ENCODE results near the gene ALDOC. TPM values are rescaled to one million over a fixed set of nuclear protein-coding genes. Genes with fewer than 3 reads are reported as not detected.

Gene ALDOC
- total RNA-seq, 2 experiments from 2014 or later, result 46.2 to 62.4 TPM

DNA sequence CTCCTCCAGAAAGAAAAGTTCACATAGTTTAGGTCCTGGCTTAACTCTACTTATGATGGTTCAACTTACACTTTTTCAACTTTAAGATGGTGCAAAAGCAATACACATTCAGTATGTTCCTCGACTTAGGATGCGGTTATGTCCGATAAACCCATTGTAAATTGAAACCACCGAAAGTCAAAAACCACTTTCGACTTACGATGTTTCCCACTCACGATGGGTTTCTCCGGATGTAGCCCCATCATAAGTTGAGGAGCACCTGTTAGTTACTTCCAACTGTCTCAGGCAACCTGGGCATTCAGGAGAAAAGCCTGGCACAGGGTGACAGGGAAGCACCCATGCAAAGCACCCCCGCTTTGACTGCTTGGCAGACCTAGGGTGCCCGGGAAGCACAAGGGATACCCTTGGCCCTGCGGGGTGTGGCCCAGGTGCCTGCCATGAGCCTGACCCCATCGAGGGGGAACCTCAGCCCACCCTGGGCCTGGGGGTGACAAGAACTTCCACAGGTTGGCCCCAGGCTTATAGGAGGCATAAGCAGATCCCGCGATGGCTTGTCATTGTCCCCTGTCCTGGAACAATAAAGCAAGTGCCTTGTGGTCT lies 38.3 kb downstream of the ALDOC start:
- POLR2A ChIA-PET, result no interaction called here
- Histone ChIP-seq H3K36me3 (ENCODE audit: insufficient read depth, low read length) (no peaks in the 10 kb centered on the region), H3K4me1 (ENCODE audit: insufficient read depth, low read length, poor library complexity, severe bottlenecking) (no peaks in the 10 kb centered on the region), H2AFZ (ENCODE audit: low read length) (no peak overlapping the region), H4K20me1 (ENCODE audit: insufficient read depth, low read length) (no peaks in the 10 kb centered on the region), H3K9me3 (ENCODE audit: low read length) (no peaks in the 10 kb centered on the region), H3K9me2 (ENCODE audit: insufficient read depth, low read length) (no peaks in the 10 kb centered on the region), H3K4me3 (ENCODE audit: low read depth, low read length, poor library complexity, severe bottlenecking) (no peak overlapping the region), H3K79me2 (ENCODE audit: insufficient read depth, low read depth, low read length) (no peaks in the 10 kb centered on the region), H3K27ac (ENCODE audit: low read depth, low read length, poor library complexity, severe bottlenecking) (no peak overlapping the region), H3K4me2 (ENCODE audit: low read length) (no peak overlapping the region)
- TF ChIP-seq EZH2phosphoT487 (IDR thresholded peaks at IDR 0.05; ENCODE audit: borderline replicate concordance, low read depth, low read length) (no peak), CTCF (conservative IDR thresholded peaks at IDR 0.05; ENCODE audit: low read length) (no peak)
- intact Hi-C loops (cut with micrococcal nuclease; ENCODE audit: unreplicated experiment), result no loop called here
- BruUV-seq (replicated peaks), result no TSS peak
- DNase-seq (ENCODE audit: low spot score), result no peak
- CTCF ChIA-PET (ENCODE audit: unreplicated experiment), result no interaction called here

- POLR2A ChIA-PET, result no interaction called here
- CTCF ChIA-PET (ENCODE audit: unreplicated experiment), result no interaction called here
- BruUV-seq (replicated peaks), result no TSS peak
- no peaks in the 10 kb centered on the region for H4K20me1 ChIP-seq (ENCODE audit: insufficient read depth, low read length)
- no peaks in the 10 kb centered on the region for H3K4me1 ChIP-seq (ENCODE audit: insufficient read depth, low read length, poor library complexity, severe bottlenecking)
- intact Hi-C loops (cut with micrococcal nuclease; ENCODE audit: unreplicated experiment), result no loop called here
- H2AFZ ChIP-seq (ENCODE audit: low read length), result no peak overlapping the region
- H3K27ac ChIP-seq (ENCODE audit: low read depth, low read length, poor library complexity, severe bottlenecking), result no peak overlapping the region
- no peaks in the 10 kb centered on the region for H3K9me3 ChIP-seq (ENCODE audit: low read length)
- no peak overlapping the region for H3K4me3 ChIP-seq (ENCODE audit: low read depth, low read length, poor library complexity, severe bottlenecking)
- no peaks in the 10 kb centered on the region for H3K79me2 ChIP-seq (ENCODE audit: insufficient read depth, low read depth, low read length)
- TF ChIP-seq EZH2phosphoT487 (IDR thresholded peaks at IDR 0.05; ENCODE audit: borderline replicate concordance, low read depth, low read length) (no peak), CTCF (conservative IDR thresholded peaks at IDR 0.05; ENCODE audit: low read length) (no peak)
- H3K36me3 ChIP-seq (ENCODE audit: insufficient read depth, low read length), result no peaks in the 10 kb centered on the region
- no peak for DNase-seq (ENCODE audit: low spot score)
- H3K9me2 ChIP-seq (ENCODE audit: insufficient read depth, low read length), result no peaks in the 10 kb centered on the region
- no peak overlapping the region for H3K4me2 ChIP-seq (ENCODE audit: low read length)
Observed at GRCh38 chr17:28537219-28537610, 39.5 kb downstream of the ALDOC start.

- intact Hi-C loops (cut with micrococcal nuclease; ENCODE audit: unreplicated experiment), result no loop called here
- Histone ChIP-seq H3K36me3 (ENCODE audit: insufficient read depth, low read length) (no peaks in the 10 kb centered on the region), H2AFZ (ENCODE audit: low read length) (no peak overlapping the region), H3K4me1 (ENCODE audit: insufficient read depth, low read length, poor library complexity, severe bottlenecking) (no peaks in the 10 kb centered on the region), H3K79me2 (ENCODE audit: insufficient read depth, low read depth, low read length) (no peaks in the 10 kb centered on the region), H3K9me2 (ENCODE audit: insufficient read depth, low read length) (no peaks in the 10 kb centered on the region), H3K4me2 (ENCODE audit: low read length) (no peak overlapping the region), H4K20me1 (ENCODE audit: insufficient read depth, low read length) (no peaks in the 10 kb centered on the region), H3K27ac (ENCODE audit: low read depth, low read length, poor library complexity, severe bottlenecking) (no peak overlapping the region), H3K9me3 (ENCODE audit: low read length) (no peaks in the 10 kb centered on the region), H3K4me3 (ENCODE audit: low read depth, low read length, poor library complexity, severe bottlenecking) (no peak overlapping the region)
- no peak for DNase-seq (ENCODE audit: low spot score)
- no TSS peak for BruUV-seq (replicated peaks)
- TF ChIP-seq CTCF (conservative IDR thresholded peaks at IDR 0.05; ENCODE audit: low read length) (no peak), EZH2phosphoT487 (IDR thresholded peaks at IDR 0.05; ENCODE audit: borderline replicate concordance, low read depth, low read length) (no peak)
- CTCF ChIA-PET (ENCODE audit: unreplicated experiment), result no interaction called here
- POLR2A ChIA-PET, result no interaction called here
Observed at GRCh38 chr17:28536532-28537218, 40.0 kb downstream of the ALDOC start.

Measured in OCI-LY7 (cell line).